Colon (tissue), 2 donors: Measurements from ENCODE around the gene RCBTB1.
"Not testable (repeated sequence)": the region's sequence is repeated elsewhere in the genome, so short reads cannot be mapped to it uniquely, and the experiment has no call there.

Experiments used
- FAIRE-seq: peaks from 2 replicates; lab custom pipeline; 2012; peaks lifted over from hg19 to GRCh38; lab: Jason Lieb, UNC
- donor health status: control.
- donor health status: control.

The RCBTB1 gene

DNA sequence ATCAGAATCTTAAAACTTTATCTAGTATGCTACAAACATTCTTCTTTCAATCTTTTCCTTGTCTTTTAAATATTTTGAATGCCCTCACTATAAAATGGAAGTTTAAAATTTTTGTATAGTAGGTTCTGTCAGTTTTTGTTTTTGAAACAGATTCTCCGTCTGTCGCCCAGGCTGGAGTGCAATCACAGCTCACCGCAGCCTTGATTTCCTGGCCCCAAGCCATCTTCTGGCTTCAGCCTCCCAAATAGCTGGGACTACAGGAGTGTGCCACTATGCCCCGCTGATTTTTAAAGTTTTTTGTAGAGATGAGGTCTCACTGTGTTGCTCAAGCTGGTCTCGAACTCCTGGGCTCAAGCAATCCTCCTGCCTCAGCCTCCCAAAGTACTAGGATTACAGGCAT lies 68.9 kb downstream of the RCBTB1 start:
- no peak for FAIRE-seq

DNA sequence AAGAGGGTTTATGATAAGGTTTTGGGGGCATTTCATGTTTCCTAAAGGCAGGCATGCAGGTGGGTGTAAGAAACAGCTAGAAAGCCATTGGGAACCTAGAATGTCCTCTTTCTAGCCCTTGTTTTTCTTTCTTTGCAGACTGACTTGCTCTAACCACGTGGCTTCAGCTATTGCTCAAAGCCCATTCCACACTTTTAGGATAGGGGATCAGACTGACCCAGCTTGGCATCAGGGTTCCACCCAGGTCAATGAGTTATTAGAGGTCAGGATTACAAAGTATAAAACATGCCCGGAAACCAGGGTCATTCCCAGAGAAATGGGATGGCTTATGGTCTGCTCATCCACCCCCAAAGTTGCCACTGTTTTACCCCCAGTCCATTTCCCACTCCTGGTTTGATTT lies 72.8 kb downstream of the RCBTB1 start:
- FAIRE-seq: no peak

DNA sequence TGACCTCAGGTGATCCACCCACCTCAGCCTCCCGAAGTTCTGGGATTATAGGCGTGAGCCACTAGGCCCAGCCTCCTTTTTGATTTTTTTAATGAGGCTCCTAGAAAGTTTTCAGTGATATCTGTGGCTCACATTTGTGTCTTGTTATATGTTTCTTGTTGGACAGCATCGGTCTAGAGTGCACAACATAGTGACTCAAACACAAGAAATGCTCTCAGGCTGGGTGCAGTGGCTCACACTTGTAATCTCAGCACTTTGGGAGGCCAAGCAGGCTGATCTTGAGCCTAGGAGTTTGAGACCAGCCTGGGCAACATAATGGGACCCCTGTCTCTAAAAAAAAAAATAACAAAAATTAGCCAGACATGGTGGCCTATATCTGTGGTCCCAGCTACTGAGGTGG lies 81.4 kb downstream of the RCBTB1 start:
- no peak for FAIRE-seq

DNA sequence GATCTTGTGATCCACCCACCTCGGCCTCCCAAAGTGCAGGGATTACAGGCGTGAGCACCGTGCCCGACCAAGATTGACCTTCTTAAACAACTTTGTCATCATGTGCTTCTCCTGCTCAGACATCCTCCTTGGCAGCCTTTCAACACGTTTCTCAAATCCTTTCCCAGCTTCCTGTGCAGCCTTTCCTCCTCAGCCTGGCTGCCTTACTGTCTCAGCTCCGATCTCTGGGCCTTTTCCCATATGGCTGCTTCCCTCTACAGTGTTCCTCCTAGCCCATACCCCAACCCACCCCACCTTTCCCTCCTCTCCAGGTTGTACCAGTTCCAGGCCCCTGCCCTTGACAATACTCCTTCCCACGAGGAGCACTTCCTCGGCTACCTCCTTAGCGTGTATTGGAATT lies 82.4 kb downstream of the RCBTB1 start:
- no peak for FAIRE-seq

DNA sequence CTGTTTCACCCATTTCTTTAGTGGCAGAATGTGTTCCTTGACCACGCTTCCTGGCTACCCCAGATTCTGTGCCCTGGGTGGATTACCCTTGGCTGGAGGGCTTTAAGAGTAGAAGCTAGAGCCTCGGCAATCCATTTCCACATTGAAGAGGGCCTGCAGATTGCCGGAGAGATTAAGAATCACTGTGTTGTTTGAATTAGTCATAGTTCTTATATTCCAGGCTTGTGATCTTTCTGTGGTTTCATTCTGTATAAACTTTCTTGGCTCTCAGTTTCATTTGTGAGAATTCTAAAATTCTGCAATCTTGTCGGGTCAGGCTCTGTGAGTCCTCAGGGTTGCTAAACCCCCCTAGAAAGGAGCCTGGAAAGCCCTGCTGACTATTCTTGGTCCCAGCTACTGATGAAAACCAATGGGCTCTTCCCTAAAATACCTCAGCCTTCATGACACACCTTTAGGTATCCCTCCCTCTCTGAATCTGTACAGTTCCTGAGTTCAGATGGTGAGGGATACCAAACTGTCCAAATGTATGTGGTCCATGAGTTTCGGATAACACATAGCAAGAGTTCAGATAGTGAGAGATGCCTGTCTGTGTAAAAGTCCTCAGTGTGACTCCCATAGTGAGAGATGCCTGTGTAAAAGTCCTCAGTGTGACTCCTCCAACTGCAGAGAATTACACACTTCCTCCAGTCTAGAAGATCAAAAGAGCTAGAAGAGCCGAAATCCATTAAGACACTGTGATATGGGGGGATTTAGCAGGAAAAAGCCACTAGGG lies 85.3 kb downstream of the RCBTB1 start:
- FAIRE-seq: no peak

DNA sequence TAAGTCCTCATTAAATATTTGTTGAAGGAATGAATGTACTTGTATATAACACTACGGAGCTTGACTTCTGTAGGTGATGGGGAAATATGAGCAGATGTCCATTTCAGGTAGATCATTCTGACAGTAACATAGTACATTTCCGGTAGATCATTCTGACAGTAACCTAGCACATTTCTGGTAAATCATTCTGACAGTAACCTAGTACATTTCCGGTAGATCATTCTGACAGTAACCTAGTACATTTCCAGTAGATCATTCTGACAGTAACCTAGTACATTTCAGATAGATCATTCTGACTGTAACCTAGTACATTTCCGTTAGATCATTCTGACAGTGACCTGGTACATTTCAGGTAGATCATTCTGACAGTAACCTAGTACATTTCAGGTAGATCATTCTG lies 87.2 kb downstream of the RCBTB1 start:
- FAIRE-seq: no peak

DNA sequence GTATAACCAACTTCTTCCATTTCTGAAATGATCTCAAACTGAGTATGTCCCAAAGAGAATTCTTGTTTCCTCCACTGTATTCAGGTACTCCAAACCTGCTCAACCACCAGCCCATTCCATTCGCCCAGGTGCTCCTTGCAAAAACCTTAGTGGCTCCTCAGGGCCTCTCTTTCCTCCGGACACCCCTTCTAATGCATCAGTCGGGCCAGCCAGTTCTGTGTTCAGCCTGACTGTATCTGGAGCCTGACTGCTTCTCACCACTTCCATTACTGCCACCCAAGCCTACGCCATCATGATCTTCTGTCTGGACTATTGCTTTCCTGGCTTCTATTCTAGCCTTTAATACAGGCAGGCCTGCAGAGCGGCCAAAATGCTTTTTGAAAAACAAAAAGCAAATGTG lies 88.1 kb downstream of the RCBTB1 start:
- FAIRE-seq: no peak

DNA sequence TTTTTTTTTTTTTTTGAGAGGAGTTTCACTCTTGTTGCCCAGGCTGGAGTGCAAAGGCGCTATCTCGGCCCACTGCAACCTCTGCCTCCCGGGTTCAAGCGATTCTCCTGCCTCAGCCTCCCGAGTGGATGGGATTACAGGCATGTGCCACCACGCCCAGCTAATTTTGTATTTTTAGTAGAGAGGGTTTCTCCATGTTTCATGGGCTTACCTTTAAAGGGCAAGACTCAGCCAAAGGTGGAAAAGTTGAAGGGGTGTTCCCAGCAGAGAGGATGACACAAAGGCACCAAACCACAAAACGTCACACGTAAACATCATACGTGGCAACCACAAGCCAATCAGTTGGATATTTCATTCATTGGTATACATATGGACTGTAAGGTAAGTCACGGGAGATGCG lies 88.5 kb downstream of the RCBTB1 start:
- not testable (repeated sequence) for FAIRE-seq

DNA sequence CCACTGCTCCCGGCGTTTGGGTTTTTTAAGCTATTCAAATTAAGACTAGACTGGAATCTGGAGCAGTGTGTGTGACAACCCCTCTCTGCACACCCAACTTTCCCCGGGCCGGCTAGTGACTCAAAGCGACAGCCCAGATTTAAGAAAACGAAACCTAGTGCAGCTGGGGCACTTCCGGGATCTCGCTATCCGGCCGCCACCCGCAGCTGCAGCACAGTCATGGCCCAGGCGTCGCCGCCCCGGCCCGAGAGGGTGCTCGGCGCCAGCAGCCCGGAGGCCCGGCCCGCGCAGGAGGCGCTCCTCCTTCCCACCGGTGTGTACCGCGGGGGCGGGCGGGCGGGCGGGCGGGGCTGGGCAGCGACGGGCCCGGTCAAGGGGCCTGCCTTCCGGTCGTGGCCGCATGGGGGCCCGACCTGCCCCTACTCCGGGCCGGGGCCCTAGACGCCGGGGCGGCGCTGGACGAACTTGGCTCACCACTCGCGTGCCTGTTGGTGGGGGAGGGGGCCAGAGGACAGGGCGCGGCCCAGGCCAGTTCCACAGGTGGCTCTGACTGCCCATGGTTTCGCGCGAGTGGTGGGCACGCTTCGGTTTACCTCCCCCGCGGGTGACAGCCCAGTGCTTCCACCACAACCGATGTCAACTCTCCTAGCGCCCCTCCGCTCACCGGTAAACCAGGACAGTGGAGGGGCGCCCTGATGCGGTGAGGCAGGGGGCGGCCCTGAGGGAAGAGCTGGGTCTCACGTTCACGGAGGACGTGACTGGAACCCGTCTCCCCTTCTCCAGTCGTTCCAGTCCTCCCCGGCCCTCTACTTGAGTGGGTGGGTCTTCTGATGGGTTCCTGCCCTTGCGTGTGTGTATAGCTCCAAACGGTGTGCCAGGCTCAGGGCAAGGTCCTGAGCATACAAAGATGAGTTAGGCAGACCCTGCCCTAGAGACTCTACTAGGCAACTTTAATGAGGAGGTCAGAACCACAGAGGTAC lies 89.3 kb downstream of the RCBTB1 start, which contains the start of gene PHF11:
Gene PHF11 (plus strand): TSS at position 171 of the 980 bp plus-strand sequence. CDS start 49 bp downstream, at position 220.
- FAIRE-seq: no peak

DNA sequence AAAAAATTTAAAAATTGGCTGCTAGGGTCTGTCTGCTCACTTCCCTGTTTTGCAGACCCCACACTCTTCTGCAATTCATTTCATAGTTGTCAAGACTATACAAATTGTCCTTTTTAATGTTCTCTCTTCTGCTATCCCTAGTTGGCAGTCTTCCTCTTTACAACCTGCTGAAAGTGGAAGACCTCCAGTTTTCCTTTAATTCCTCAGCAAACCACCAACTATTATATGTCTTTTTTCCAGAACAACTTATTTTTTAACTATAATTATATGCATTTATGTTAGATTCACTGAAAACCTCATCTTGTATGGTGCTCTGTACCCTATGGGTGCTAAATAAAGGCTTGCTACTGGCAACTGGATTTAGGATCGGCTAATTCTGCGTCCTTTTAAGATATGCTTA lies 90.7 kb downstream of the RCBTB1 start:
- no peak for FAIRE-seq

DNA sequence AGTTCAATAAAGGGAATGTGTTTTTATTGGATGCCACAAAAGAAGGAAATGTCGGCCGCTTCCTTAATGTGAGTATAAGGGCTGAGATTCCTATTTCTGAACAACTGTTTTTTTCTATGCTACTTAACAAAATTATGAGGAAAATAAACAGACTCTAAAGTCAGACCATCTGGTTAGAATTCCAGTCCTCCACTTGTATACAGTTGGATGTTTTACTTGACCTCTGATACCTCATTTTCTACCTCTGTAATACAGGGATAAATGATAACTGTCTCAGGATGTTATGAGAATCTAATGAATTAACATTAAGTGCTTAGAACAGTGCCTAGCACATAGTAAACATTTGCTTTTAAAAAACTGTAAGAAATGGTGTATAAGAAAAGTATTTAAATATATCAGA lies 96.8 kb downstream of the RCBTB1 start:
- FAIRE-seq: no peak
